DND-41 (cell line): ENCODE measurements around the gene PI16.

ENCODE experiments used
- ATAC-seq: fragments of 200-7000 bp; cut with Tn5 transposase; 3 replicates; pipeline ENCODE4 v1.9.1; 2021; ENCODE audit warnings: low read depth; ENCODE audit not compliant: insufficient read depth
- DNase-seq: peaks from one replicate; pipeline ENCODE4 v3.0.0-alpha.2; 2020
- H2AFZ ChIP-seq: 2 replicates; pipeline ENCODE4 v1.6.0; 2012; ENCODE audit warnings: low read depth, low read length
- H3K27ac ChIP-seq: 2 replicates; pipeline ENCODE4 v1.5.1; 2012; ENCODE audit warnings: low read length, inconsistent platforms
- H3K27me3 ChIP-seq: fragments of 200-600 bp; sonication (generic); 2 replicates; pipeline ENCODE4 v1.6.0; 2012; ENCODE audit warnings: low read length, mild to moderate bottlenecking, inconsistent platforms; ENCODE audit not compliant: insufficient read depth, poor library complexity
- H3K36me3 ChIP-seq: 2 replicates; pipeline ENCODE4 v1.5.1; 2012; ENCODE audit warnings: low read length, inconsistent platforms; ENCODE audit not compliant: insufficient read depth
- H3K4me1 ChIP-seq: 2 replicates; pipeline ENCODE4 v1.5.1; 2012; ENCODE audit warnings: mild to moderate bottlenecking, low read length; ENCODE audit not compliant: insufficient read depth
- H3K4me2 ChIP-seq: 2 replicates; pipeline ENCODE4 v1.6.0; 2012; ENCODE audit warnings: mild to moderate bottlenecking, moderate library complexity, low read length, inconsistent platforms; ENCODE audit not compliant: insufficient read depth
- H3K4me3 ChIP-seq, 2 experiments: fragments of 200-600 bp in 1 of 2; shearing (Covaris generic) in 1 of 2; 2 replicates each; pipeline ENCODE4 v1.5.1; 2012 to 2016; ENCODE audit warnings: inconsistent platforms in 2 of 2, low read length in 2 of 2, mild to moderate bottlenecking in 2 of 2, low read depth in 1 of 2, moderate library complexity in 1 of 2
- H3K79me2 ChIP-seq: 2 replicates; pipeline ENCODE4 v1.6.0; 2012; ENCODE audit warnings: low read length, inconsistent platforms; ENCODE audit not compliant: insufficient read depth
- H3K9ac ChIP-seq: 2 replicates; pipeline ENCODE4 v1.6.0; 2012; ENCODE audit warnings: low read depth, mild to moderate bottlenecking, inconsistent platforms, low read length, moderate library complexity
- H3K9me3 ChIP-seq: 2 replicates; pipeline ENCODE4 v1.5.1; 2012; ENCODE audit warnings: low read length, moderate library complexity, mild to moderate bottlenecking, inconsistent platforms; ENCODE audit not compliant: insufficient read depth, severe bottlenecking
- H4K20me1 ChIP-seq: 2 replicates; pipeline ENCODE4 v1.6.0; 2012; ENCODE audit warnings: low read length; ENCODE audit not compliant: insufficient read depth
- EZH2 ChIP-seq: IDR thresholded peaks from 3 replicates; pipeline ENCODE4 v1.6.1; 2012; ENCODE audit warnings: borderline replicate concordance, low read depth, mild to moderate bottlenecking, moderate library complexity, low read length, inconsistent platforms; ENCODE audit not compliant: severe bottlenecking
- TF ChIP-seq, protein P1 (sequence below): IDR thresholded peaks from 2 replicates; pipeline ENCODE4 v1.5.1; 2012; ENCODE audit warnings: borderline replicate concordance, low read length, moderate library complexity, mild to moderate bottlenecking; ENCODE audit not compliant: poor library complexity, severe bottlenecking; ENCODE audit errors: extremely low read depth

The PI16 gene

DNA sequence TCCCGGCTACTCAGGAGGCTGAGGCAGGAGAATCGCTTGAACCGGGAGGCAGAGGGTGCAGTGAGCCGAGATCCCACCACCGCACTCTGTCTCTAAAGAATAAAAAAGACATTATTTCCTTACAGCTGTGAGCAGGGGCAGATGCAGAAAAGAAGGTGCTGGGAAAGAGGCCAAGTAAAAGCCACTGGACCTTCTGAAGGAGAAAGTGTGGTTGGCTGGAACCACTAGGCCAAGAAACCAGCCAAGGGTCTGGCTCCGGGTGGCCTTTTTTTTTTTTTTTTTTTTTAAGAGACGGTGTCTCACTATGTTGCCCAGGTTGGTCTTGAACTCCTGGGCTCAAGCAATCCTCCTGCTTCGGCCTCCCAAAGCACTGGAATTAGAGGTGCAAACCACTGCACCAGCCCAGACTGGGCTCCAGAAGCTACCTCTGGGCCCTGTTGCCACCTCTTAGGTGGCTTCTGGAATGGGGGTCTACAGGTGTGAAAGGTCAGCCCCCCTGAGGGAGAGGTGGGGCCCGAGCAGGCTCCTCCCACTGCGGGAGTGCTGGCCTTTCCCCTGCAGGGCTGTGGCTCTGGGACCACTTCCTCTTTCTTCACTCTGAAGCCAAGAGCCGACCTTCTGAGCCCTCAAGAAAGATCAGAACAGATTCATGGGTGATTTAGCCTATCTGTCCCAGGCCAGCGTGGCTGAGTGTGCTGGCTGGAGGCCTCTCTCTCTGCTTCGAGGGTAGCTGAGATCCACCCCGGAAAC lies 50.7 kb downstream of the PI16 start, which contains the start of gene FGD2:
Gene FGD2, plus strand, starts transcription at position 595 of the 750 bp plus-strand sequence. CDS start 163 bp downstream, outside the sequence.
- Histone ChIP-seq H3K9ac (no peak within 1 kb of the TSS), H3K9me3 (no peaks in the 10 kb centered on the region), H3K79me2 (no peaks in the 10 kb centered on the region), H3K4me3 (no peak within 1 kb of the TSS), H3K27ac (no peak within 1 kb of the TSS), H3K27me3 (no peaks in the 10 kb centered on the region), H3K4me2 (no peak within 1 kb of the TSS), H4K20me1 (no peaks in the 10 kb centered on the region), H2AFZ (no peak within 1 kb of the TSS), H3K4me1 (no peaks in the 10 kb centered on the region), H3K36me3 (no peaks in the 10 kb centered on the region)
- ATAC-seq (no peak), DNase-seq (no peak)
- TF ChIP-seq, protein P1, sequence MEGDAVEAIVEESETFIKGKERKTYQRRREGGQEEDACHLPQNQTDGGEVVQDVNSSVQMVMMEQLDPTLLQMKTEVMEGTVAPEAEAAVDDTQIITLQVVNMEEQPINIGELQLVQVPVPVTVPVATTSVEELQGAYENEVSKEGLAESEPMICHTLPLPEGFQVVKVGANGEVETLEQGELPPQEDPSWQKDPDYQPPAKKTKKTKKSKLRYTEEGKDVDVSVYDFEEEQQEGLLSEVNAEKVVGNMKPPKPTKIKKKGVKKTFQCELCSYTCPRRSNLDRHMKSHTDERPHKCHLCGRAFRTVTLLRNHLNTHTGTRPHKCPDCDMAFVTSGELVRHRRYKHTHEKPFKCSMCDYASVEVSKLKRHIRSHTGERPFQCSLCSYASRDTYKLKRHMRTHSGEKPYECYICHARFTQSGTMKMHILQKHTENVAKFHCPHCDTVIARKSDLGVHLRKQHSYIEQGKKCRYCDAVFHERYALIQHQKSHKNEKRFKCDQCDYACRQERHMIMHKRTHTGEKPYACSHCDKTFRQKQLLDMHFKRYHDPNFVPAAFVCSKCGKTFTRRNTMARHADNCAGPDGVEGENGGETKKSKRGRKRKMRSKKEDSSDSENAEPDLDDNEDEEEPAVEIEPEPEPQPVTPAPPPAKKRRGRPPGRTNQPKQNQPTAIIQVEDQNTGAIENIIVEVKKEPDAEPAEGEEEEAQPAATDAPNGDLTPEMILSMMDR, result no peak
- TF ChIP-seq EZH2, result no peak

- Histone ChIP-seq H4K20me1 (no peaks in the 10 kb centered on the region), H3K27me3 (no peaks in the 10 kb centered on the region), H3K4me1 (no peaks in the 10 kb centered on the region), H3K9me3 (no peaks in the 10 kb centered on the region), H3K4me3 (no peak overlapping the region), H2AFZ (no peak overlapping the region), H3K4me2 (no peak overlapping the region), H3K36me3 (no peaks in the 10 kb centered on the region), H3K9ac (no peak overlapping the region), H3K79me2 (no peaks in the 10 kb centered on the region), H3K27ac (no peak overlapping the region)
- ATAC-seq (no peak; the same call in 2 of the 3 replicates), DNase-seq (no peak)
- TF ChIP-seq EZH2, result no peak
- TF ChIP-seq, protein P1, result no peak
These were observed 51.5 kb downstream of the PI16 start for GRCh38 chr6:37005827-37006567.

DNA sequence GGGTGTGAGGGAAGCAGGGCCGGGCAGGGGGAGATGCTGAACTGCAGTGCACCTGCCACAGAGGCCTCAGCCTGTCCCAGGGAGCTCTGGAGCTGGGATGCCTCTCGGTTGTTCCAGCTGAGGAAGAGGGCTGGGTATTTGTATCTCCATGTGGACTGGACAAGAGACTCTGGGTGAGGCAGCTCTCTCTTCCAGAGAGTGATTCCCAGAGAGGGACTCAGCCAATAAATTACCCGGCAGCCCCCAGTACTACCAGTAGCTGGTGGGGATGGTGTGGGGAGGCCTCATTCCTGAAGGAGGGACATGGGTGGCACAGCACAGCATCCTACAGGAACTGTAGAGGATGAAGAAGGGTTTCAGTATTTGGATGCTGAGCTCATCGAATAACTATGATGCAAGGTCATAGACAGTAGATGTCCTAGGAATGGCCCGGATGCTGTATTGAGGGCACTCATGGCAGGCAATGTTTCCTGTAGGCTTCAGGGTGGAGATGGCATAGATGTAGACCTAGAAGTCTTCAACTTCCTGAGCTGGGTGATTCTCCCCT lies 52.3 kb downstream of the PI16 start:
- Histone ChIP-seq H4K20me1 (no peaks in the 10 kb centered on the region), H3K79me2 (no peaks in the 10 kb centered on the region), H3K4me1 (no peaks in the 10 kb centered on the region), H2AFZ (no peak overlapping the region), H3K4me2 (no peak overlapping the region), H3K36me3 (no peaks in the 10 kb centered on the region), H3K9me3 (no peaks in the 10 kb centered on the region), H3K4me3 (no peak overlapping the region), H3K27ac (no peak overlapping the region), H3K27me3 (no peaks in the 10 kb centered on the region), H3K9ac (no peak overlapping the region)
- TF ChIP-seq, protein P1, result no peak
- no peak for TF ChIP-seq EZH2
- DNase-seq (no peak), ATAC-seq (no peak)
